A549 (cell line): Measurements from ENCODE around the gene ARHGAP22.

Experiments used
- CHD2 ChIP-seq: fragments of 150-350 bp; IDR thresholded peaks from 2 replicates; pipeline ENCODE4 v1.6.1; 2014; ENCODE audit warnings: low read length; ENCODE audit not compliant: partially characterized antibody
- HDAC2 ChIP-seq: fragments of 200-600 bp; sonication (generic); IDR thresholded peaks from 2 replicates; pipeline ENCODE4 v1.6.1; 2016
- MAZ ChIP-seq: fragments of 150-350 bp; IDR thresholded peaks from 2 replicates; pipeline ENCODE4 v1.6.1; 2014; ENCODE audit warnings: antibody characterized with exemption, low read depth, low read length, borderline replicate concordance
- POLR2A ChIP-seq: IDR thresholded peaks from 2 replicates; pipeline ENCODE4 v1.6.1; 2012; ENCODE audit warnings: mild to moderate bottlenecking, low read length
- TF ChIP-seq, protein P1 (sequence below): fragments of >200 bp; sonication (Bioruptor Twin); formaldehyde crosslinking; IDR thresholded peaks from 3 replicates; pipeline ENCODE4 v1.5.1; 2016
- TF ChIP-seq, protein P2 (sequence below): IDR thresholded peaks from 2 replicates; pipeline ENCODE4 v1.6.1; 2012

DNA sequence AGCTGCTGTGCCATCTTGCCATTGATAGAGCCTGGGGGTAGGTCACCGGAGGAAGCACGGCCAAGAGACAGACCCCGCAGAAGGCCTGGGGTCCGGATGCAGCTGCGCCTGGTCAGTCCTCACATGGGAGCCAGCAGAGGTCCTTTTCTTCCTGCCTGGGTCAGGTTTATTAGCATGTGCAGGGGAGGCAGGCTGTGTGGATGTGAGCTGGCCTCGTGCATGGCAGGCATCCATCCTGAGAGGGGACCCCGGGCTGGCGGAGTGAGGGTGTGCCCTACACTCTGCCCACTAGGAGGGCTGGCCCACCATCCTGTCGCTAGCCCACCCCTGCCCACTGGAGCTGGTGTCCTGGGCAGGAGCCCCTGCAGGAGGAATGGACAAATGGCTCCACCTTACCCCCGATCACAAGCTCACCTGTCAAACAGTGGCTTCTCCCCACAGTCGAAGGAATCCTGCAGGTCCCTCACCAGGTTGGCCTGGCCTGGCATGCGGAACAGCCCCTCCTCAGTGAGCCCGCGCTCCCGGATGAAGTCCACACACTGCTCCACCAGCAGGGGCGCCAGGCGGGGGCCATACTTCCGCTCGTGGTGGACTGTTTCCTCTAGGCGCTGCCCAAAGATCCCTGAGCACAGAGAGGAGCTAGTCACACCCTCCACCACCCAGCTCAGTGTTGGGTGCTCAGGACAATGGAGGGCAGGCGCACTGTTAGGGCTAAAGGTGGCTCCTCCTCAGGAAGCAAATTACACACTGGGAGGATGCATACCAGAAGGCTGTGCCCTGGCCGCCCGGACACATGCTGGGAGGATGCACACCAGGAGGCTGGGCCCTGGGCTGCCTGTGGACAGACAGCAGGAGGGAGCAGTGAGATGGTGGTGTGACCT, 145.4 kb downstream of the ARHGAP22 start:
- TF ChIP-seq POLR2A (no peak), MAZ (no peak), CHD2 (no peak), HDAC2 (no peak)
- TF ChIP-seq, protein P1, sequence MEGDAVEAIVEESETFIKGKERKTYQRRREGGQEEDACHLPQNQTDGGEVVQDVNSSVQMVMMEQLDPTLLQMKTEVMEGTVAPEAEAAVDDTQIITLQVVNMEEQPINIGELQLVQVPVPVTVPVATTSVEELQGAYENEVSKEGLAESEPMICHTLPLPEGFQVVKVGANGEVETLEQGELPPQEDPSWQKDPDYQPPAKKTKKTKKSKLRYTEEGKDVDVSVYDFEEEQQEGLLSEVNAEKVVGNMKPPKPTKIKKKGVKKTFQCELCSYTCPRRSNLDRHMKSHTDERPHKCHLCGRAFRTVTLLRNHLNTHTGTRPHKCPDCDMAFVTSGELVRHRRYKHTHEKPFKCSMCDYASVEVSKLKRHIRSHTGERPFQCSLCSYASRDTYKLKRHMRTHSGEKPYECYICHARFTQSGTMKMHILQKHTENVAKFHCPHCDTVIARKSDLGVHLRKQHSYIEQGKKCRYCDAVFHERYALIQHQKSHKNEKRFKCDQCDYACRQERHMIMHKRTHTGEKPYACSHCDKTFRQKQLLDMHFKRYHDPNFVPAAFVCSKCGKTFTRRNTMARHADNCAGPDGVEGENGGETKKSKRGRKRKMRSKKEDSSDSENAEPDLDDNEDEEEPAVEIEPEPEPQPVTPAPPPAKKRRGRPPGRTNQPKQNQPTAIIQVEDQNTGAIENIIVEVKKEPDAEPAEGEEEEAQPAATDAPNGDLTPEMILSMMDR = no peak
- TF ChIP-seq, protein P2, sequence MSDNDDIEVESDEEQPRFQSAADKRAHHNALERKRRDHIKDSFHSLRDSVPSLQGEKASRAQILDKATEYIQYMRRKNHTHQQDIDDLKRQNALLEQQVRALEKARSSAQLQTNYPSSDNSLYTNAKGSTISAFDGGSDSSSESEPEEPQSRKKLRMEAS = no peak
